Hepatocyte (in vitro differentiated cells): ENCODE measurements around the gene AGAP1.

Experiments used
- EZH2 ChIP-seq: fragments of 200-600 bp; sonication (generic); IDR thresholded peaks from 2 replicates; pipeline ENCODE4 v1.6.1; 2016; ENCODE audit warnings: antibody characterized with exemption, mild to moderate bottlenecking, borderline replicate concordance
- EZH2phosphoT487 ChIP-seq: fragments of 200-600 bp; sonication (generic); IDR thresholded peaks from one replicate; pipeline ENCODE4 v1.6.1; 2018; ENCODE audit warnings: antibody characterized with exemption, mild to moderate bottlenecking, low read depth, moderate library complexity; ENCODE audit not compliant: unreplicated experiment, severe bottlenecking
- TF ChIP-seq, protein P1 (sequence below): fragments of 200-600 bp; sonication (generic); IDR thresholded peaks from 2 replicates; pipeline ENCODE4 v1.5.1; 2016; ENCODE audit warnings: antibody characterized with exemption, mild to moderate bottlenecking; ENCODE audit not compliant: poor library complexity

- TF ChIP-seq, protein P1, sequence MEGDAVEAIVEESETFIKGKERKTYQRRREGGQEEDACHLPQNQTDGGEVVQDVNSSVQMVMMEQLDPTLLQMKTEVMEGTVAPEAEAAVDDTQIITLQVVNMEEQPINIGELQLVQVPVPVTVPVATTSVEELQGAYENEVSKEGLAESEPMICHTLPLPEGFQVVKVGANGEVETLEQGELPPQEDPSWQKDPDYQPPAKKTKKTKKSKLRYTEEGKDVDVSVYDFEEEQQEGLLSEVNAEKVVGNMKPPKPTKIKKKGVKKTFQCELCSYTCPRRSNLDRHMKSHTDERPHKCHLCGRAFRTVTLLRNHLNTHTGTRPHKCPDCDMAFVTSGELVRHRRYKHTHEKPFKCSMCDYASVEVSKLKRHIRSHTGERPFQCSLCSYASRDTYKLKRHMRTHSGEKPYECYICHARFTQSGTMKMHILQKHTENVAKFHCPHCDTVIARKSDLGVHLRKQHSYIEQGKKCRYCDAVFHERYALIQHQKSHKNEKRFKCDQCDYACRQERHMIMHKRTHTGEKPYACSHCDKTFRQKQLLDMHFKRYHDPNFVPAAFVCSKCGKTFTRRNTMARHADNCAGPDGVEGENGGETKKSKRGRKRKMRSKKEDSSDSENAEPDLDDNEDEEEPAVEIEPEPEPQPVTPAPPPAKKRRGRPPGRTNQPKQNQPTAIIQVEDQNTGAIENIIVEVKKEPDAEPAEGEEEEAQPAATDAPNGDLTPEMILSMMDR, result no peak
- TF ChIP-seq EZH2phosphoT487, result no peak
- TF ChIP-seq EZH2, result no peak
Measured at GRCh38 chr2:235921508-235922191, 427.8 kb downstream of the AGAP1 start.
